RWPE2 (cell line): Measurements from ENCODE around the gene ERH.
A peak's percentile ranks its signal among the peaks of the same experiment; 100 is the strongest.

ENCODE experiments used
- ATAC-seq: fragments of 200-7000 bp; cut with Tn5 transposase; 3 replicates; pipeline ENCODE4 v1.9.1; 2021; ENCODE audit warnings: low read depth
- DNase-seq: peaks from one replicate; pipeline ENCODE4 v3.0.0-alpha.2; 2020; ENCODE audit warnings: low spot score
- H3K27ac ChIP-seq: fragments of 450-650 bp; 2 replicates; pipeline ENCODE4 v1.5.1; 2017; ENCODE audit warnings: mild to moderate bottlenecking; ENCODE audit not compliant: poor library complexity, severe bottlenecking
- H3K27me3 ChIP-seq: fragments of 250-450 bp; sonication (Bioruptor Pico); 2 replicates; pipeline ENCODE4 v1.5.1; 2021; ENCODE audit warnings: mild to moderate bottlenecking, moderate library complexity; ENCODE audit not compliant: insufficient read depth, poor library complexity, severe bottlenecking
- H3K36me3 ChIP-seq: fragments of 250-450 bp; sonication (Bioruptor Pico); 2 replicates; pipeline ENCODE4 v1.5.1; 2020; ENCODE audit warnings: low read depth, mild to moderate bottlenecking, moderate library complexity
- H3K4me1 ChIP-seq: fragments of 250-450 bp; sonication (Bioruptor Pico); 2 replicates; pipeline ENCODE4 v1.5.1; 2021; ENCODE audit warnings: mild to moderate bottlenecking, moderate library complexity; ENCODE audit not compliant: insufficient read depth, poor library complexity, severe bottlenecking
- H3K4me3 ChIP-seq: fragments of 250-450 bp; sonication (Bioruptor Pico); 2 replicates; pipeline ENCODE4 v1.5.1; 2021; ENCODE audit warnings: mild to moderate bottlenecking, moderate library complexity; ENCODE audit not compliant: severe bottlenecking
- H3K9me3 ChIP-seq: fragments of 250-450 bp; sonication (Bioruptor Pico); 2 replicates; pipeline ENCODE4 v1.5.1; 2021; ENCODE audit warnings: mild to moderate bottlenecking, moderate library complexity; ENCODE audit not compliant: severe bottlenecking
- TF ChIP-seq, protein P1 (sequence below): fragments of 450-650 bp; IDR thresholded peaks from one replicate; pipeline ENCODE4 v1.5.1; 2017; ENCODE audit warnings: mild to moderate bottlenecking, moderate library complexity; ENCODE audit not compliant: poor library complexity, severe bottlenecking

ERH gene

DNA sequence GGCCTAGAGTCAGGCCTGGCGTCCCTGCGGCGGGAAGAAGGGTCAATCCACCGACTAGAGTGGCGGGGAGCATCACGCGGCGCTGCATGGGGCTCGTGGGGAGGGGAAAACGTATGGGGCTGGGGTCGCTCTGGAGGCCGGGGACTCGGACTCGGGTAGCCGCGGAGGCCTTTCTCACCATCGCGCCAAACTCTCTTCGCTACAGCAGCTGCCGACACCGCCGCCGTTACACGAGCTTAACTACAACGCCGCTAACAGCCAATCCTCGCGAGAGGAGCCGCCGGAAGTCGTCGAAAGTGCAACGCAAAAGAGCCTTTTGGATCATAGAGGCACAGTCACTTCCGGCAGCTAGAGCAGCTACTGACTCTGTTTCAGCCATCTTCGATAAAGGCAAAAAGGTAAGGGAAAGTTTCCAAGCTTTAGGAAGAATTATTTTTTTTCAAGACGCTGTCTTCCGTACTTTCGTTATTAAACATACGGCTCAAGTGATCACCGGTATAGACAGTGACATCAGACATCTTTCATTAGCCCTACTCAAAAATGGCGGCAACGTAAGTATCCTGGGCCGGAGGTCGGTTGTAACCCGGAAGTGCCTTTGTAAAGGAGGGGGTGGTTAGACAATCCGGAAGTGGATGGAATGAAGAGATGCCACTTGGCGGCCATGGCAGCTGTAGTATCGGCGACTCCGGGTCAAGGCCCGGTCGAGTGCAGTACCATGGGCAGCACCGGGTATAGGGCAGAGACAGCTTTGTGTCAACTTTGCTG lies at the start of gene ERH, which contains the start of gene SLC39A9:
ERH (minus strand) TSS at position 247 of the 765 bp plus-strand sequence; CDS start at position 181, 66 bp downstream.
SLC39A9 (plus strand) TSS at position 640 of the 765 bp plus-strand sequence. CDS start 678 bp downstream, outside the sequence.
- Histone ChIP-seq H3K36me3 (peaks cover 48% of the 10 kb centered on the region), H3K4me1 (peaks cover 11% of the 10 kb centered on the region), H3K4me3 (peak within 1 kb of the TSS; percentile 86), H3K27ac (peak within 1 kb of the TSS; percentile 63), H3K27me3 (no peaks in the 10 kb centered on the region), H3K9me3 (no peaks in the 10 kb centered on the region)
- ATAC-seq: peak; percentile 93
- TF ChIP-seq, protein P1, sequence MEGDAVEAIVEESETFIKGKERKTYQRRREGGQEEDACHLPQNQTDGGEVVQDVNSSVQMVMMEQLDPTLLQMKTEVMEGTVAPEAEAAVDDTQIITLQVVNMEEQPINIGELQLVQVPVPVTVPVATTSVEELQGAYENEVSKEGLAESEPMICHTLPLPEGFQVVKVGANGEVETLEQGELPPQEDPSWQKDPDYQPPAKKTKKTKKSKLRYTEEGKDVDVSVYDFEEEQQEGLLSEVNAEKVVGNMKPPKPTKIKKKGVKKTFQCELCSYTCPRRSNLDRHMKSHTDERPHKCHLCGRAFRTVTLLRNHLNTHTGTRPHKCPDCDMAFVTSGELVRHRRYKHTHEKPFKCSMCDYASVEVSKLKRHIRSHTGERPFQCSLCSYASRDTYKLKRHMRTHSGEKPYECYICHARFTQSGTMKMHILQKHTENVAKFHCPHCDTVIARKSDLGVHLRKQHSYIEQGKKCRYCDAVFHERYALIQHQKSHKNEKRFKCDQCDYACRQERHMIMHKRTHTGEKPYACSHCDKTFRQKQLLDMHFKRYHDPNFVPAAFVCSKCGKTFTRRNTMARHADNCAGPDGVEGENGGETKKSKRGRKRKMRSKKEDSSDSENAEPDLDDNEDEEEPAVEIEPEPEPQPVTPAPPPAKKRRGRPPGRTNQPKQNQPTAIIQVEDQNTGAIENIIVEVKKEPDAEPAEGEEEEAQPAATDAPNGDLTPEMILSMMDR: no peak
- peak; percentile 98 for DNase-seq

DNA sequence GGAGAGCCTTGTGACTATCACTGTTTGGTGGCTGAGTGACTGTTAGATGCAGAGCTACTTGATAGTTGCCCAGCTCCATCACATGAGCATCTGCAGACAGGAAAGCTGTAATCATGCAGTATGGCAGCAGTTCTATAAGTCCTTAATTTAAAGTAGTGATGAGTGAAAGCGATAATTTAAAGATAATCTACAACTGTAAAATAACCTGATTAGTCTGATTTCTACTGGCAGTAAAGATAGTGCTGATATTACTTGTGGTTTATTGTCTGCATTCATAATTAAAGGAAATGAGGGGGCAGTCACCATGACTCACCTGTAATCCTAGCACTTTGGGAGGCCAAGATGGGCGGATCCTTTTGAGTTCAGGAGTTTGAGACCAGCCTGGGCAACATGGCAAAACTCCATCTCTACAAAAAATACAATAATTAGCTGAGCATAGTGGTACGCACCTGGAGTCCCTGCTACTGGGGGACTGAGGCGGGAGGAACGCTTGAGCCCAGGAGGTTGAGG lies 45.3 kb upstream of the ERH start:
- TF ChIP-seq, protein P1: no peak
- H3K4me3 ChIP-seq: no peak overlapping the region
- no peak overlapping the region for H3K27ac ChIP-seq
- peaks cover 9% of the 10 kb centered on the region for H3K4me1 ChIP-seq
- no peaks in the 10 kb centered on the region for H3K9me3 ChIP-seq
- no peak for DNase-seq
- no peaks in the 10 kb centered on the region for H3K27me3 ChIP-seq
- peaks cover 29% of the 10 kb centered on the region for H3K36me3 ChIP-seq
- no peak; the same call in 2 of the 3 replicates for ATAC-seq

DNA sequence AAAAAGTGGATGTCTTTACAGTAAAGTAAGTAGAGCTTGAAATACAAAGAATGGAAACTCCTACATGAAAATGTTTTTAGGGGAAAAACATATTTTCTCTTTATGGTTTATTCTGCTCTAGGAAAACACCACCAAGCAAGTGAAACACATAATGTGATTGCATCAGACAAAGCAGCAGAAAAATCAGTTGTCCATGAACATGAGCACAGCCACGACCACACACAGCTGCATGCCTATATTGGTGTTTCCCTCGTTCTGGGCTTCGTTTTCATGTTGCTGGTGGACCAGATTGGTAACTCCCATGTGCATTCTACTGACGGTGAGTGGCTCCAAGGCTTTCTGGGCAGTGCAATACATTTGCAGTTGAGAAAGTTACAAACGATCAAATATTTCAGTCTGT lies 43.8 kb upstream of the ERH start:
- Histone ChIP-seq H3K4me1 (peaks cover 9% of the 10 kb centered on the region), H3K27ac (no peak overlapping the region), H3K4me3 (no peak overlapping the region), H3K36me3 (peaks cover 29% of the 10 kb centered on the region), H3K9me3 (no peaks in the 10 kb centered on the region), H3K27me3 (no peaks in the 10 kb centered on the region)
- TF ChIP-seq, protein P1: no peak
- no peak for DNase-seq
- no peak for ATAC-seq

DNA sequence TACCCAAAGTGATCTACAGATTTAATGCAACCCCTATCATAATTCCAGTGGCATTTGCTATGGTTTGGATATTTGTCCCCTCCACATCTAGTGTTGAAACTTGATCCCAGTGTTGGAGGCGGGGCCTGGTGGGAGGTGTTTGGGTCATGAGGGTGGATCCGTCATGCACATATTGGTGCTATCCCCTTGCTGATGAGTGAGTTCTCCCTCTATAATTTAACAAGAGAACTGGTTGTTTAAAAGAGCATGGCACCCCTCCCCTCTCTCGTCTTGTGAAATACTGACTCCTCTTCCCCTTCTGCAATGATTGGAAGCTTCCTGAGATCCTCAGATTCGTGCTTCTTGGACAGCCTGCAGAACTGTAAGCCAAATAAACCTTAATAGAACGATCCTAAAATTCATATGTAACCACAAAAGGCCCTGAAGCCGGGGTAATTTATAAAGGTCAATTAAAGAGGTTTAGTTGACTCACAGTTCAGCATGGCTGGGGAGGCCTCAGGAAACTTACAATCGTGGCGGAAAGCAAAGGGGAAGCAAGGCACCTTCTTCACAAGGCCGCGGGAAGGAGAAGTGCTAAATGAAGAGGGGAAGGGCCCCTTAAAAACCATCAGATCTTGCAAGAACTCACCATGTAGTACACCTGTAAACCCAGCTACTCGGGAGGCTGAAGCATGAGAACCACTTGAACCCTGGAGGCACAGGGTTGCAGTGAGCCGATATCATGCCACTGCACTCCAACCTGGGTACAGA lies 41.6 kb upstream of the ERH start:
- H3K4me1 ChIP-seq: peaks cover 9% of the 10 kb centered on the region
- no peak overlapping the region for H3K27ac ChIP-seq
- ATAC-seq: no peak
- no peak for DNase-seq
- TF ChIP-seq, protein P1: no peak
- H3K27me3 ChIP-seq: no peaks in the 10 kb centered on the region
- peaks cover 29% of the 10 kb centered on the region for H3K36me3 ChIP-seq
- no peak overlapping the region for H3K4me3 ChIP-seq
- H3K9me3 ChIP-seq: no peaks in the 10 kb centered on the region
